ENCODE data around the gene SEC61A1. TPM values are rescaled to one million over a fixed set of nuclear protein-coding genes. Genes with fewer than 3 reads are reported as not detected.

The SEC61A1 gene
- total RNA-seq, 1 experiment from 2014 or later = 246 TPM

GRCh38 chr3:128077665-128078064 is 25.4 kb downstream of the SEC61A1 start:
- H3K9me3 ChIP-seq (ENCODE audit: control insufficient read depth, insufficient read depth, low read depth, low read length) = no peaks in the 10 kb centered on the region
- ATAC-seq (no peak), DNase-seq (ENCODE audit: low read depth, low spot score) (no peak)
- no peak for TF ChIP-seq SIN3A (IDR thresholded peaks at IDR 0.05; ENCODE audit: borderline replicate concordance, insufficient read depth, low read depth, low read length)
- no peak for TF ChIP-seq TCF7L2 (IDR thresholded peaks at IDR 0.05; ENCODE audit: low read depth, low read length)
- no peak for TF ChIP-seq POLR2AphosphoS5 (IDR thresholded peaks at IDR 0.05; ENCODE audit: low read depth, low read length)
- no peak for TF ChIP-seq CTCF (IDR thresholded peaks at IDR 0.05)
- TF ChIP-seq, protein P1, sequence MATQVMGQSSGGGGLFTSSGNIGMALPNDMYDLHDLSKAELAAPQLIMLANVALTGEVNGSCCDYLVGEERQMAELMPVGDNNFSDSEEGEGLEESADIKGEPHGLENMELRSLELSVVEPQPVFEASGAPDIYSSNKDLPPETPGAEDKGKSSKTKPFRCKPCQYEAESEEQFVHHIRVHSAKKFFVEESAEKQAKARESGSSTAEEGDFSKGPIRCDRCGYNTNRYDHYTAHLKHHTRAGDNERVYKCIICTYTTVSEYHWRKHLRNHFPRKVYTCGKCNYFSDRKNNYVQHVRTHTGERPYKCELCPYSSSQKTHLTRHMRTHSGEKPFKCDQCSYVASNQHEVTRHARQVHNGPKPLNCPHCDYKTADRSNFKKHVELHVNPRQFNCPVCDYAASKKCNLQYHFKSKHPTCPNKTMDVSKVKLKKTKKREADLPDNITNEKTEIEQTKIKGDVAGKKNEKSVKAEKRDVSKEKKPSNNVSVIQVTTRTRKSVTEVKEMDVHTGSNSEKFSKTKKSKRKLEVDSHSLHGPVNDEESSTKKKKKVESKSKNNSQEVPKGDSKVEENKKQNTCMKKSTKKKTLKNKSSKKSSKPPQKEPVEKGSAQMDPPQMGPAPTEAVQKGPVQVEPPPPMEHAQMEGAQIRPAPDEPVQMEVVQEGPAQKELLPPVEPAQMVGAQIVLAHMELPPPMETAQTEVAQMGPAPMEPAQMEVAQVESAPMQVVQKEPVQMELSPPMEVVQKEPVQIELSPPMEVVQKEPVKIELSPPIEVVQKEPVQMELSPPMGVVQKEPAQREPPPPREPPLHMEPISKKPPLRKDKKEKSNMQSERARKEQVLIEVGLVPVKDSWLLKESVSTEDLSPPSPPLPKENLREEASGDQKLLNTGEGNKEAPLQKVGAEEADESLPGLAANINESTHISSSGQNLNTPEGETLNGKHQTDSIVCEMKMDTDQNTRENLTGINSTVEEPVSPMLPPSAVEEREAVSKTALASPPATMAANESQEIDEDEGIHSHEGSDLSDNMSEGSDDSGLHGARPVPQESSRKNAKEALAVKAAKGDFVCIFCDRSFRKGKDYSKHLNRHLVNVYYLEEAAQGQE (IDR thresholded peaks at IDR 0.05; ENCODE audit: insufficient read depth in 1 of 2, low read depth in 2 of 2, low read length in 1 of 2) = no peak
- peaks cover 6% of the 10 kb centered on the region; the same call in 1 of the 2 replicates for H3K4me1 ChIP-seq (ENCODE audit: control insufficient read depth, insufficient read depth, low read length)
- H3K4me3 ChIP-seq (ENCODE audit: low read depth in 2 of 2, low read length in 2 of 2) = no peak overlapping the region
- ChIA-PET POLR2A (no interaction called here), CTCF (no interaction called here)
- intact Hi-C loops (cut with micrococcal nuclease; ENCODE audit: unreplicated experiment) (no loop called here), in situ Hi-C loops (cut with HindIII; ENCODE audit: low pct_unique_long_range_greater_than_20kb, low sequenced_read_pairs) (no loop called here)
- no peaks in the 10 kb centered on the region for H3K27me3 ChIP-seq (ENCODE audit: control insufficient read depth, insufficient read depth, low read length)
- peaks cover 5% of the 10 kb centered on the region; the same call in 1 of the 2 replicates for H3K36me3 ChIP-seq (ENCODE audit: control insufficient read depth, insufficient read depth, low read length)
- H3K27ac ChIP-seq (ENCODE audit: low read length) = no peak overlapping the region
- BruUV-seq (replicated peaks) = no TSS peak

DNA sequence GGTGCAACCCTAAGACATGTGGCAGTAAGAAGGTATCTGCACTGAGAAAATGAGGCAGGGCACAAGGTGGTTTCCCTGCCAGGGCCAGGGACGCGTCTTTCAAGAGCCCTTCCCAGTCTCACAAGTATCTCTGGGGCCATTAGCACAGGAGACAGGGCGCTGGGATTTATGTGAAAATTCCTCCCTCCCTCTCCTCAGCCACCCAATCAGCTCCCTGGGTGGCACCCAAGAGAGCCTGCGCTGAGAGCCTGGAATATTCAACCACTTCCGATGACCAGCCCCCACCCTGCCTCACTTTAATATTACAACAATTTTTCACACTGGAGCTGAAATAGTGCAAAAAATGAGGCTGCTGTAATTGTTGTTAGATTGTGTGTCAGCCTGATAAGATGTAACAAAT is 26.1 kb downstream of the SEC61A1 start:
- Histone ChIP-seq H3K9me3 (ENCODE audit: control insufficient read depth, insufficient read depth, low read depth, low read length) (no peaks in the 10 kb centered on the region), H3K36me3 (ENCODE audit: control insufficient read depth, insufficient read depth, low read length) (0 out of 2 replicates have a peak, but pooled peaks cover 5% of the 10 kb centered on the region), H3K4me3 (ENCODE audit: low read depth in 2 of 2, low read length in 2 of 2) (no peak overlapping the region), H3K4me1 (ENCODE audit: control insufficient read depth, insufficient read depth, low read length) (peaks cover 6% of the 10 kb centered on the region; the same call in 1 of the 2 replicates), H3K27me3 (ENCODE audit: control insufficient read depth, insufficient read depth, low read length) (no peaks in the 10 kb centered on the region), H3K27ac (ENCODE audit: low read length) (no peak overlapping the region)
- no peak for ATAC-seq
- TF ChIP-seq POLR2AphosphoS5 (IDR thresholded peaks at IDR 0.05; ENCODE audit: low read depth, low read length) = no peak
- TF ChIP-seq SIN3A (IDR thresholded peaks at IDR 0.05; ENCODE audit: borderline replicate concordance, insufficient read depth, low read depth, low read length) = no peak
- TF ChIP-seq, protein P1 (IDR thresholded peaks at IDR 0.05; ENCODE audit: insufficient read depth in 1 of 2, low read depth in 2 of 2, low read length in 1 of 2) = no peak
- TF ChIP-seq CTCF (IDR thresholded peaks at IDR 0.05) = no peak
- no peak for TF ChIP-seq TCF7L2 (IDR thresholded peaks at IDR 0.05; ENCODE audit: low read depth, low read length)
- no TSS peak for BruUV-seq (replicated peaks)
- CTCF ChIA-PET = no interaction called here
- no peak for DNase-seq (ENCODE audit: low read depth, low spot score)
- in situ Hi-C loops (cut with HindIII; ENCODE audit: low pct_unique_long_range_greater_than_20kb, low sequenced_read_pairs) = no loop called here
- POLR2A ChIA-PET = no interaction called here
- intact Hi-C loops (cut with micrococcal nuclease; ENCODE audit: unreplicated experiment) = no loop called here
